ENCODE measurements around the gene PRDM10.
A peak's percentile ranks its signal among the peaks of the same experiment; 100 is the strongest.

The PRDM10 gene

GRCh38 chr11:129985823-129986222, 16.8 kb downstream of the PRDM10 start:
- Histone ChIP-seq H3K9me2 (ENCODE audit: low read depth, low read length) (no peaks in the 10 kb centered on the region), H3K4me1 (ENCODE audit: insufficient read depth, low read length, severe bottlenecking) (peaks cover 18% of the 10 kb centered on the region), H3F3A (ENCODE audit: insufficient read depth, low read length) (no peaks in the 10 kb centered on the region), H3K27me3 (ENCODE audit: insufficient read depth, low read length) (no peaks in the 10 kb centered on the region), H3K4me3 (ENCODE audit: low read depth, low read length, poor library complexity, severe bottlenecking) (no peak overlapping the region), H3K9me3 (ENCODE audit: low read length) (no peaks in the 10 kb centered on the region), H3K4me2 (ENCODE audit: low read length) (no peak overlapping the region), H4K20me1 (ENCODE audit: insufficient read depth, low read length) (no peaks in the 10 kb centered on the region), H2AFZ (ENCODE audit: low read length) (no peak overlapping the region), H3K36me3 (ENCODE audit: insufficient read depth, low read length) (no peaks in the 10 kb centered on the region), H3K9ac (ENCODE audit: low read length) (no peak overlapping the region), H3K27ac (ENCODE audit: low read depth, low read length, poor library complexity, severe bottlenecking) (no peak overlapping the region), H3K79me2 (ENCODE audit: insufficient read depth, low read length) (no peaks in the 10 kb centered on the region)
- TF ChIP-seq, protein P1, sequence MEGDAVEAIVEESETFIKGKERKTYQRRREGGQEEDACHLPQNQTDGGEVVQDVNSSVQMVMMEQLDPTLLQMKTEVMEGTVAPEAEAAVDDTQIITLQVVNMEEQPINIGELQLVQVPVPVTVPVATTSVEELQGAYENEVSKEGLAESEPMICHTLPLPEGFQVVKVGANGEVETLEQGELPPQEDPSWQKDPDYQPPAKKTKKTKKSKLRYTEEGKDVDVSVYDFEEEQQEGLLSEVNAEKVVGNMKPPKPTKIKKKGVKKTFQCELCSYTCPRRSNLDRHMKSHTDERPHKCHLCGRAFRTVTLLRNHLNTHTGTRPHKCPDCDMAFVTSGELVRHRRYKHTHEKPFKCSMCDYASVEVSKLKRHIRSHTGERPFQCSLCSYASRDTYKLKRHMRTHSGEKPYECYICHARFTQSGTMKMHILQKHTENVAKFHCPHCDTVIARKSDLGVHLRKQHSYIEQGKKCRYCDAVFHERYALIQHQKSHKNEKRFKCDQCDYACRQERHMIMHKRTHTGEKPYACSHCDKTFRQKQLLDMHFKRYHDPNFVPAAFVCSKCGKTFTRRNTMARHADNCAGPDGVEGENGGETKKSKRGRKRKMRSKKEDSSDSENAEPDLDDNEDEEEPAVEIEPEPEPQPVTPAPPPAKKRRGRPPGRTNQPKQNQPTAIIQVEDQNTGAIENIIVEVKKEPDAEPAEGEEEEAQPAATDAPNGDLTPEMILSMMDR (IDR thresholded peaks at IDR 0.05; ENCODE audit: low read length): no peak
- no peak for TF ChIP-seq EZH2 (IDR thresholded peaks at IDR 0.05; ENCODE audit: borderline replicate concordance, low read length)

- H3K4me1 ChIP-seq (ENCODE audit: insufficient read depth, low read length, severe bottlenecking): peaks cover 30% of the 10 kb centered on the region
- H3K79me2 ChIP-seq (ENCODE audit: insufficient read depth, low read length): no peaks in the 10 kb centered on the region
- H3F3A ChIP-seq (ENCODE audit: insufficient read depth, low read length): no peaks in the 10 kb centered on the region
- no peak overlapping the region for H2AFZ ChIP-seq (ENCODE audit: low read length)
- H4K20me1 ChIP-seq (ENCODE audit: insufficient read depth, low read length): no peaks in the 10 kb centered on the region
- no peaks in the 10 kb centered on the region for H3K27me3 ChIP-seq (ENCODE audit: insufficient read depth, low read length)
- TF ChIP-seq, protein P1 (IDR thresholded peaks at IDR 0.05; ENCODE audit: low read length): no peak
- no peak for TF ChIP-seq EZH2 (IDR thresholded peaks at IDR 0.05; ENCODE audit: borderline replicate concordance, low read length)
- no peak overlapping the region for H3K4me2 ChIP-seq (ENCODE audit: low read length)
- no peaks in the 10 kb centered on the region for H3K9me2 ChIP-seq (ENCODE audit: low read depth, low read length)
- H3K9me3 ChIP-seq (ENCODE audit: low read length): no peaks in the 10 kb centered on the region
- H3K36me3 ChIP-seq (ENCODE audit: insufficient read depth, low read length): no peaks in the 10 kb centered on the region
- H3K27ac ChIP-seq (ENCODE audit: low read depth, low read length, poor library complexity, severe bottlenecking): peak overlapping the region; percentile 26
- H3K9ac ChIP-seq (ENCODE audit: low read length): no peak overlapping the region
- no peak overlapping the region for H3K4me3 ChIP-seq (ENCODE audit: low read depth, low read length, poor library complexity, severe bottlenecking)
Measured at GRCh38 chr11:129980086-129980485, 22.5 kb downstream of the PRDM10 start.

GRCh38 chr11:129979046-129979605, 23.5 kb downstream of the PRDM10 start:
- Histone ChIP-seq H3K27me3 (ENCODE audit: insufficient read depth, low read length) (no peaks in the 10 kb centered on the region), H4K20me1 (ENCODE audit: insufficient read depth, low read length) (no peaks in the 10 kb centered on the region), H2AFZ (ENCODE audit: low read length) (no peak overlapping the region), H3K27ac (ENCODE audit: low read depth, low read length, poor library complexity, severe bottlenecking) (peak overlapping the region; percentile 10), H3K4me2 (ENCODE audit: low read length) (no peak overlapping the region), H3K9me3 (ENCODE audit: low read length) (no peaks in the 10 kb centered on the region), H3K9me2 (ENCODE audit: low read depth, low read length) (no peaks in the 10 kb centered on the region), H3K36me3 (ENCODE audit: insufficient read depth, low read length) (no peaks in the 10 kb centered on the region), H3K4me3 (ENCODE audit: low read depth, low read length, poor library complexity, severe bottlenecking) (no peak overlapping the region), H3K79me2 (ENCODE audit: insufficient read depth, low read length) (no peaks in the 10 kb centered on the region), H3K4me1 (ENCODE audit: insufficient read depth, low read length, severe bottlenecking) (peaks cover 36% of the 10 kb centered on the region), H3F3A (ENCODE audit: insufficient read depth, low read length) (no peaks in the 10 kb centered on the region), H3K9ac (ENCODE audit: low read length) (no peak overlapping the region)
- no peak for TF ChIP-seq EZH2 (IDR thresholded peaks at IDR 0.05; ENCODE audit: borderline replicate concordance, low read length)
- TF ChIP-seq, protein P1 (IDR thresholded peaks at IDR 0.05; ENCODE audit: low read length): no peak

Data from OCI-LY1 (cell line).